HCT116 (cell line): ENCODE data around the gene NAALADL2.

Source experiments
- CTCF ChIP-seq, 3 experiments: fragments of 200-600 bp in 1 of 3; sonication (generic) in 1 of 3; IDR thresholded peaks in 2 of 3; conservative IDR thresholded peaks in 1 of 3; 2 replicates each; pipeline ENCODE4 v1.5.1; 2012 to 2017; ENCODE audit warnings: low read depth in 2 of 3, low read length in 2 of 3, antibody characterized with exemption in 1 of 3, borderline replicate concordance in 1 of 3, control low read depth in 1 of 3, mild to moderate bottlenecking in 1 of 3, mixed read lengths in 1 of 3, mixed run types in 1 of 3, moderate library complexity in 1 of 3; ENCODE audit not compliant: insufficient read depth in 1 of 3
- RAD21 ChIP-seq: IDR thresholded peaks from 2 replicates; pipeline ENCODE4 v1.6.1; 2012; ENCODE audit warnings: low read depth, mild to moderate bottlenecking
- SP1 ChIP-seq: IDR thresholded peaks from 2 replicates; pipeline ENCODE4 v1.6.1; 2012; ENCODE audit warnings: low read depth
- YY1 ChIP-seq: IDR thresholded peaks from 2 replicates; pipeline ENCODE4 v1.6.1; 2011; ENCODE audit warnings: low read length, low read depth, moderate library complexity, mild to moderate bottlenecking; ENCODE audit not compliant: insufficient replicate concordance; ENCODE audit errors: extremely low read depth
- TF ChIP-seq, protein P1 (sequence below): IDR thresholded peaks from 2 replicates; pipeline ENCODE4 v1.6.1; 2012
- TF ChIP-seq, protein P2 (sequence below): IDR thresholded peaks from 2 replicates; pipeline ENCODE4 v1.6.1; 2011; ENCODE audit warnings: mild to moderate bottlenecking, low read length, moderate library complexity; ENCODE audit not compliant: insufficient replicate concordance; ENCODE audit errors: extremely low read depth

DNA sequence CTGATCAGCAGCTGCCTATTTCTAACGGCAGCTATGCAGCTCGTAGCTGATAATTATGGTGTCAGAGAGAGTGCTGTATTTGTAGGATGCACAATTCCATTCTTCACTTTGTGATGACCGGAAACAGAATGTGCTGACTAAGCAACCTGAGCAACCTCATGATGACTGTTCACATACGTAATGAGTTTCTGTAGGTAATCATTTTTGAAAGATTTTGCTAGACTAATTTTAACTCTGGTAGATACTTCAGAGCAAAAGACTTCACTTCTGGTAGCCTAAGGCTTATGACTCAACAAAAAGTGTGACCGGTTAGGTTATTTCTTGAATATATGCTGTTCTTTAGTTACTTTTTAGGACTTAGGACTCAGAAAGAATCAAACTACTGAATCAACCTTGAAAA is 567.7 kb downstream of the NAALADL2 start:
- TF ChIP-seq, protein P1, sequence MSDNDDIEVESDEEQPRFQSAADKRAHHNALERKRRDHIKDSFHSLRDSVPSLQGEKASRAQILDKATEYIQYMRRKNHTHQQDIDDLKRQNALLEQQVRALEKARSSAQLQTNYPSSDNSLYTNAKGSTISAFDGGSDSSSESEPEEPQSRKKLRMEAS, result no peak
- TF ChIP-seq CTCF (IDR thresholded peaks at IDR 0.05 in 2 of 3, conservative IDR thresholded peaks at IDR 0.05 in 1 of 3; ENCODE audit: borderline replicate concordance in 1 of 3, insufficient read depth in 1 of 3, low read depth in 2 of 3, low read length in 2 of 3) (no peak), SP1 (no peak), YY1 (no peak), RAD21 (no peak)
- TF ChIP-seq, protein P2, sequence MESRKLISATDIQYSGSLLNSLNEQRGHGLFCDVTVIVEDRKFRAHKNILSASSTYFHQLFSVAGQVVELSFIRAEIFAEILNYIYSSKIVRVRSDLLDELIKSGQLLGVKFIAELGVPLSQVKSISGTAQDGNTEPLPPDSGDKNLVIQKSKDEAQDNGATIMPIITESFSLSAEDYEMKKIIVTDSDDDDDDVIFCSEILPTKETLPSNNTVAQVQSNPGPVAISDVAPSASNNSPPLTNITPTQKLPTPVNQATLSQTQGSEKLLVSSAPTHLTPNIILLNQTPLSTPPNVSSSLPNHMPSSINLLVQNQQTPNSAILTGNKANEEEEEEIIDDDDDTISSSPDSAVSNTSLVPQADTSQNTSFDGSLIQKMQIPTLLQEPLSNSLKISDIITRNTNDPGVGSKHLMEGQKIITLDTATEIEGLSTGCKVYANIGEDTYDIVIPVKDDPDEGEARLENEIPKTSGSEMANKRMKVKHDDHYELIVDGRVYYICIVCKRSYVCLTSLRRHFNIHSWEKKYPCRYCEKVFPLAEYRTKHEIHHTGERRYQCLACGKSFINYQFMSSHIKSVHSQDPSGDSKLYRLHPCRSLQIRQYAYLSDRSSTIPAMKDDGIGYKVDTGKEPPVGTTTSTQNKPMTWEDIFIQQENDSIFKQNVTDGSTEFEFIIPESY, result no peak
